ENCODE data around the gene SMYD5.

GRCh38 chr2:73185965-73186364 lies 28.1 kb upstream of the SMYD5 start:
- TF ChIP-seq CTCF (IDR thresholded peaks at IDR 0.05) (no peak), POLR2A (IDR thresholded peaks at IDR 0.05) (no peak)
